NT2/D1 (cell line): ENCODE results near the gene IL3.

Experiments used
- DNase-seq: peaks from one replicate; pipeline ENCODE4 v3.0.0-alpha.2; 2011; ENCODE audit warnings: low read depth, low spot score
- H3K27me3 ChIP-seq: 2 replicates; pipeline ENCODE4 v1.6.0; 2011; ENCODE audit warnings: mild to moderate bottlenecking; ENCODE audit not compliant: insufficient read length, insufficient read depth
- H3K36me3 ChIP-seq: 2 replicates; pipeline ENCODE4 v1.6.1; 2011; ENCODE audit warnings: mild to moderate bottlenecking, low read length, mixed read lengths; ENCODE audit not compliant: insufficient read depth, insufficient read length
- H3K4me1 ChIP-seq: 2 replicates; pipeline ENCODE4 v1.5.1; 2011; ENCODE audit not compliant: insufficient read depth, insufficient read length
- H3K4me3 ChIP-seq: 2 replicates; pipeline ENCODE4 v1.5.1; 2011; ENCODE audit warnings: low read depth; ENCODE audit not compliant: insufficient read length
- H3K9ac ChIP-seq: 2 replicates; pipeline ENCODE4 v1.6.0; 2011; ENCODE audit warnings: low read depth; ENCODE audit not compliant: insufficient read length
- H3K9me3 ChIP-seq: 2 replicates; pipeline ENCODE4 v1.5.1; 2011; ENCODE audit warnings: mild to moderate bottlenecking, low read length; ENCODE audit not compliant: insufficient read depth
- SUZ12 ChIP-seq: IDR thresholded peaks from 2 replicates; pipeline ENCODE4 v1.6.1; 2011; ENCODE audit not compliant: insufficient read length, insufficient read depth; ENCODE audit errors: extremely low read depth
- YY1 ChIP-seq: IDR thresholded peaks from 2 replicates; pipeline ENCODE4 v1.6.1; 2011; ENCODE audit not compliant: insufficient read length, insufficient read depth
- ZNF274 ChIP-seq: IDR thresholded peaks from 2 replicates; pipeline ENCODE4 v1.6.1; 2011; ENCODE audit warnings: mild to moderate bottlenecking, low read depth, low read length

Gene IL3

GRCh38 chr5:132083071-132083678, 22.7 kb downstream of the IL3 start:
- TF ChIP-seq YY1 = no peak
- TF ChIP-seq ZNF274 = no peak

DNA sequence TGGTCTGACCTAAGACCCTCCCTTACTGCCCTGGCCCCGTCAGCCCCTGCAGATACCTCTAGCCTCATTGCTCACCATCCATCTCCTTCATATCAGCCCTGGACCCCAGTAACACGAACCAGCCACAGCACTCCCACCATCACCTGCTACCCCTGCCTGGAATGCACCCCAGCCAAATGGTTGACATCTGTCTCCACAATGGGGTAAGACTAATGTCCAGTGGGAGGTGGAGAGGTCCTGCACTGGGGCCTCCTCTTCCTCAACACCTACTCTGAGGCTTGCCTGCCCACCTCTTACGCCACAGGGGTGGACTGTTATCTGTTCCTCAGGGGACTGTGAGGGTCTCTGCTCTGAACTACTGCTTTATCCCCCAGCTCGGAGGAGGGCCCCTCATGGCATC, 25.2 kb downstream of the IL3 start:
- no peaks in the 10 kb centered on the region for H3K9me3 ChIP-seq
- DNase-seq = no peak
- no peak for TF ChIP-seq ZNF274
- TF ChIP-seq SUZ12 = no peak
- TF ChIP-seq YY1 = no peak
- H3K27me3 ChIP-seq = no peaks in the 10 kb centered on the region
- H3K9ac ChIP-seq = no peak overlapping the region
- H3K36me3 ChIP-seq = no peaks in the 10 kb centered on the region
- no peaks in the 10 kb centered on the region for H3K4me1 ChIP-seq
- no peak overlapping the region for H3K4me3 ChIP-seq

More at GRCh38 chr5:132083071-132083678, 22.7 kb downstream of the IL3 start:
- no peaks in the 10 kb centered on the region for H3K27me3 ChIP-seq
- no peaks in the 10 kb centered on the region for H3K9me3 ChIP-seq
- no peaks in the 10 kb centered on the region for H3K4me1 ChIP-seq
- DNase-seq = no peak
- no peaks in the 10 kb centered on the region for H3K36me3 ChIP-seq
- H3K9ac ChIP-seq = no peak overlapping the region
- H3K4me3 ChIP-seq = no peak overlapping the region

DNA sequence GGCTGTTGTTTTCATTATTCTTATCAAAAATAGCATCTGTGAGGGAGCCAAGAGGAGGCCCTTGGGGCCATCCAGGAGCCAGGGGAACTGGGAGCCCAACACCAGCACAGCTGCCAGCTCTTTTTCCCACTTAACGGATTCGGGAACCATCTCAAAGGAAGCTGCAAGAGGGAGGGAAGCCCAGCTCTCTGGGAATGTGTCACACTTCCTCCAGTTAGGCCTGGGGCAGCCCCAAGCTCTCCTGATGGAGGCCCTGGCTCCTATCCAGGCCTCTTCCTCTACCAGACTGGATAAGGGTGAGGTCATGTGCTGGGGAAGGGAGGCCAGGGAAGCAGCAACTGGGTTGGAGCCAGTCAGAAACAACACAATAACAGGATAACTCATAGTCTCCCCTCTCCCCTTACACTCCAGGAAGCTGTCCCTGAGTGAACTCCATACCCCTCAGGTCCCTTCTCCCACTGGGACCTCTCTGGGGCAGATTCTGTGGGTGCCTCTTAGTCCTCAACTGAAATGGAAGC, 25.9 kb downstream of the IL3 start:
- H3K36me3 ChIP-seq = no peaks in the 10 kb centered on the region
- H3K4me3 ChIP-seq = no peak overlapping the region
- no peaks in the 10 kb centered on the region for H3K9me3 ChIP-seq
- no peaks in the 10 kb centered on the region for H3K27me3 ChIP-seq
- no peak for DNase-seq
- H3K9ac ChIP-seq = no peak overlapping the region
- TF ChIP-seq SUZ12 (no peak), YY1 (no peak), ZNF274 (no peak)
- no peaks in the 10 kb centered on the region for H3K4me1 ChIP-seq

- no peak for TF ChIP-seq SUZ12
- TF ChIP-seq ZNF274 = no peak
- TF ChIP-seq YY1 = no peak
- no peak for DNase-seq
- no peaks in the 10 kb centered on the region for H3K27me3 ChIP-seq
- no peak overlapping the region for H3K4me3 ChIP-seq
- H3K36me3 ChIP-seq = no peaks in the 10 kb centered on the region
- no peaks in the 10 kb centered on the region for H3K9me3 ChIP-seq
- H3K4me1 ChIP-seq = no peaks in the 10 kb centered on the region
- H3K9ac ChIP-seq = no peak overlapping the region
Measured at GRCh38 chr5:132087176-132087575, 26.7 kb downstream of the IL3 start.

- H3K4me1 ChIP-seq = no peaks in the 10 kb centered on the region
- H3K9ac ChIP-seq = no peak overlapping the region
- no peak overlapping the region for H3K4me3 ChIP-seq
- no peaks in the 10 kb centered on the region for H3K9me3 ChIP-seq
- no peaks in the 10 kb centered on the region for H3K27me3 ChIP-seq
- no peak for DNase-seq
- no peaks in the 10 kb centered on the region for H3K36me3 ChIP-seq
- TF ChIP-seq YY1 (no peak), ZNF274 (no peak), SUZ12 (no peak)
Measured at GRCh38 chr5:132087661-132088060, 27.2 kb downstream of the IL3 start.

DNA sequence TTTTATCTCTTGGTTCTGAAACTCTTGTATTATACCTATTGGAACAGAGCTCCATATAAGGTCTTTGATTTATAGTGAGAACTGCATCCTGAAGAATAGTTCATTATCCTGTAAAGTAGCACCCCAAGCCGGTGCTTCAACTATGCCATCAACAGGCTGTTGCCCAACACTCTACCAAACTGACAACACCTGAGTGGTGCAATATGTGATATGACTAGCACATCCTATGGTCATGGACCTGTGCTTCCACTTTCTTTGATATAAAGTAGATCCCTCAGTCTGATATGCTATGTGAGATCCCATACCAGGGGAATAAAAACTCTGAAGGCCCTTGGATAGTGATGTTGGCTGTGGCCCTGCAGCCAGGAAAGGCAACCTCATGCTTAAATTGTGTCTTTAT, 28.9 kb downstream of the IL3 start:
- no peak for DNase-seq
- no peaks in the 10 kb centered on the region for H3K27me3 ChIP-seq
- TF ChIP-seq SUZ12 = no peak
- no peak overlapping the region for H3K9ac ChIP-seq
- H3K36me3 ChIP-seq = no peaks in the 10 kb centered on the region
- no peak overlapping the region for H3K4me3 ChIP-seq
- H3K4me1 ChIP-seq = no peaks in the 10 kb centered on the region
- no peaks in the 10 kb centered on the region for H3K9me3 ChIP-seq

DNA sequence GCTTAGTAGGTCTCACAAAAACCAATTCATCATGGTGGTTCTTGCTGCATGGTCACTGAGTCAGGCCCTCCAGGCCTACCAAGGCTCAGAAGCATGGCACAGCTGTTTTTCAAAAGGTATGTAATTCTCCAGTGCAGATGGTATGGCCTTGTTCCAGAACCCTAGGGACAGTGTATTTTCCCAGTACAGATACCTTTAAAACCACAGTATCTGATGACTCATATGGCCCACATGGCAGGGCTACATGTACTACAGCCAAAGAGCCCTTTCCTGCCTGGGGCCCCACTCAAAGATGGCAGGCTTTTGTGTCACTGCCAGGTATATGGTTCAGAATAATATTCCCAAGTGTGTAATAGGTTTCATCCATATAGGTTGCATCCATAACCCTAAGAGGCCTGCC, 29.7 kb downstream of the IL3 start:
- Histone ChIP-seq H3K27me3 (no peaks in the 10 kb centered on the region), H3K9me3 (no peaks in the 10 kb centered on the region), H3K36me3 (no peaks in the 10 kb centered on the region), H3K4me1 (no peaks in the 10 kb centered on the region), H3K9ac (no peak overlapping the region), H3K4me3 (no peak overlapping the region)
- TF ChIP-seq SUZ12 = no peak
- TF ChIP-seq ZNF274 = no peak
- TF ChIP-seq YY1 = no peak
- DNase-seq = no peak
